Chondrocyte (in vitro differentiated cells): ENCODE data around the gene CRYBA2. TPM values are rescaled to one million over a fixed set of nuclear protein-coding genes. Genes with fewer than 3 reads are reported as not detected.
A peak's percentile ranks its signal among the peaks of the same experiment; 100 is the strongest.

Source experiments
- DNase-seq: peaks from one replicate; pipeline ENCODE4 v3.0.0; 2021; ENCODE audit warnings: mixed read lengths, low spot score
- H3K27ac Mint-ChIP-seq: one replicate; pipeline ENCODE4 v1.8.0; 2021; ENCODE audit warnings: mild to moderate bottlenecking, moderate library complexity, mixed read lengths; ENCODE audit not compliant: unreplicated experiment
- H3K27me3 Mint-ChIP-seq: 2 replicates; pipeline ENCODE4 v1.8.0; 2021; ENCODE audit warnings: low read depth, mixed read lengths
- H3K36me3 Mint-ChIP-seq: 2 replicates; pipeline ENCODE4 v1.8.0; 2021; ENCODE audit warnings: low read depth, mixed read lengths
- H3K4me1 Mint-ChIP-seq: 2 replicates; pipeline ENCODE4 v1.8.0; 2021; ENCODE audit warnings: low read depth, mild to moderate bottlenecking, mixed read lengths
- H3K4me3 Mint-ChIP-seq: one replicate; pipeline ENCODE4 v1.8.0; 2021; ENCODE audit warnings: mild to moderate bottlenecking, moderate library complexity, mixed read lengths; ENCODE audit not compliant: unreplicated experiment
- H3K9me3 Mint-ChIP-seq: 2 replicates; pipeline ENCODE4 v1.8.0; 2021; ENCODE audit warnings: low read depth, mixed read lengths
- CTCF ChIP-seq: fragments of 200-600 bp; sonication (generic); IDR thresholded peaks from 2 replicates; pipeline ENCODE4 v1.5.0; 2021; ENCODE audit warnings: antibody characterized with exemption, mild to moderate bottlenecking, moderate library complexity
- total RNA-seq: library from RNA; stranded (reverse); gene quantifications from 3 replicates; pipeline ENCODE4 v1.2.1, GENCODE V29; 2021

The CRYBA2 gene
- total RNA-seq, 1 donor from 2014 or later, result not detected

DNA sequence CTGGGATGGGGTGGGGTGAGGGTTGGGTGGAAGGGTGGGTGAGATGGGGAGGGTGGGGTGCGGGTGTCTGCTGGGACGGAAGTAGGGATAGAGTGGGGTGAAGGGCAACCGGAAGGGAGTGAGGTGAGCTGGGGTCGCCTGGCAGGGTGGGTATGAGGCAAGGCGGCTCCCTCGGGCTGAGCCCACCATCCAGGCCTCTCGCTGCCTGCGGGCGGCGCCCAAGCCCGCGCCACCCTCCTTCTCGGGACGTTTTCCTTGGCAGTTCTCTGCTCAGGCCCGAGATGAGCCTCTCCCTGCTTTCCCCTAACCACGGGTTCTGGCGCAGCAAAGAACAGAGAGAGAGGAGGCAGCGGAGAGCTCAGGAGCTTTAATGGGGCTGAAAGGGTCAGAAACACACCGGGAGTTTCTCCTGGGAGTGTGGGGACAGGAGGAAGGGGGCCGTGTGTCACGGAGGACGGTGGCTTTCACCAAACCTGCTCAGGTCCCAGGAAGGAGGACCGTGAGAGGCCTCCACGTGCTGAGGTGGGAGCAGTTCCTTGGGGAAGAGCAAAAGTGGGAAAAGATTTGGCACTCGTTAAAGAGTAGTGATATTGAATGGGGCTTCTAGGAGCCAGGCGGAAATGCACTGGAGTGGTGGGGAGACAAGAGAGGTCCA is 12.4 kb downstream of the CRYBA2 start:
- no peak for TF ChIP-seq CTCF
- peaks cover 62% of the 10 kb centered on the region for H3K27me3 Mint-ChIP-seq
- no peak overlapping the region for H3K27ac Mint-ChIP-seq
- no peaks in the 10 kb centered on the region for H3K9me3 Mint-ChIP-seq
- H3K4me3 Mint-ChIP-seq, result peak overlapping the region; percentile 33
- peak; percentile 55 for DNase-seq
- peaks cover 19% of the 10 kb centered on the region for H3K4me1 Mint-ChIP-seq
- H3K36me3 Mint-ChIP-seq, result peaks cover 2% of the 10 kb centered on the region

GRCh38 chr2:218979846-218980734 is 13.1 kb downstream of the CRYBA2 start:
- H3K36me3 Mint-ChIP-seq, result peaks cover 2% of the 10 kb centered on the region
- no peaks in the 10 kb centered on the region for H3K9me3 Mint-ChIP-seq
- H3K27ac Mint-ChIP-seq, result no peak overlapping the region
- H3K4me3 Mint-ChIP-seq, result peak overlapping the region; percentile 53
- H3K4me1 Mint-ChIP-seq, result peaks cover 19% of the 10 kb centered on the region
- peaks cover 64% of the 10 kb centered on the region for H3K27me3 Mint-ChIP-seq
- peak; percentile 95 for DNase-seq
- peak; percentile 96 for TF ChIP-seq CTCF

GRCh38 chr2:218975060-218975777 is 18.0 kb downstream of the CRYBA2 start:
- peak; percentile 4 for DNase-seq
- no peak overlapping the region for H3K27ac Mint-ChIP-seq
- H3K9me3 Mint-ChIP-seq, result no peaks in the 10 kb centered on the region
- peaks cover 3% of the 10 kb centered on the region for H3K4me1 Mint-ChIP-seq
- no peaks in the 10 kb centered on the region for H3K36me3 Mint-ChIP-seq
- no peak for TF ChIP-seq CTCF
- H3K4me3 Mint-ChIP-seq, result no peak overlapping the region
- H3K27me3 Mint-ChIP-seq, result peaks cover 67% of the 10 kb centered on the region

DNA sequence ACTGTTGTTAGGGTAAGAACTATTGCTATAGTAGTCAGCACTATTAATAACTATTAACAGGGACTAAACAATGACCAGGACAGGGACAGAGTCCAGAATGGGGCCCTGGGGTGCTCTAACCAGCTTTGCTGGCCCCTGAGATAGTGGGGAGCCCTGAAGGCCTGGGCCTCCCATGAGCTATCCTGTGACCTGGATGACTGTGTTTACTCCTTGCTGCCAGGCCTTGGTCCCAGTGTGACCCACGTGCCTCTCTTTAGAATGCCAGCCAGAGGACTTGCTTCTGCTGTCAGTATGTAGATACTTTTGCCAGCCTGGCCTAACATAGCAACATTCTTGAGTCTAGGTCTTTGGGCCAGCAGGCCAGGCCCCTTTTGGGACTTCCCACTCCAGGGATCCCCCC is 22.3 kb downstream of the CRYBA2 start:
- DNase-seq, result peak; percentile 26
- Mint-ChIP-seq H3K27ac (no peak overlapping the region), H3K36me3 (no peaks in the 10 kb centered on the region), H3K4me3 (no peak overlapping the region), H3K9me3 (no peaks in the 10 kb centered on the region), H3K27me3 (peaks cover 71% of the 10 kb centered on the region), H3K4me1 (no peaks in the 10 kb centered on the region)
- no peak for TF ChIP-seq CTCF
